HepG2 (cell line): Measurements from ENCODE around the gene TK1. TPM values are rescaled to one million over a fixed set of nuclear protein-coding genes. Genes with fewer than 3 reads are reported as not detected.

ENCODE experiments used
- ATAC-seq: fragments of 200-7000 bp; cut with Tn5 transposase; 3 replicates; pipeline ENCODE4 v1.9.1; 2020; ENCODE audit warnings: mild to moderate bottlenecking, moderate library complexity
- BruUV-seq: library from RNA; stranded (reverse); fragments of 400-500 nt; replicated peaks from 2 replicates; lab custom pipeline; 2021; lab: Mats Ljungman, UMichigan
- CTCF ChIA-PET: fragments of 300-600 bp; formaldehyde crosslinking; extraction: SDS; loops from one replicate; lab custom pipeline; 2021; ENCODE audit warnings: low total read pairs, inconsistent platforms, low intra/inter-chr PET ratio; lab: Yijun Ruan, JAX
- POLR2A ChIA-PET: fragments of 350-600 bp; sonication (Branson Sonifier 250); formaldehyde crosslinking; loops from one replicate; lab custom pipeline; 2020; ENCODE audit warnings: antibody characterized with exemption, inconsistent platforms; lab: Yijun Ruan, JAX
- DNase-seq: peaks from one replicate; pipeline ENCODE4 v3.0.0-alpha.2; 2015; ENCODE audit warnings: low spot score
- FAIRE-seq: peaks from 3 replicates; lab custom pipeline; 2011; peaks lifted over from hg19 to GRCh38; lab: Jason Lieb, UNC
- H2AFZ ChIP-seq: one replicate; pipeline ENCODE4 v1.6.1; 2011; ENCODE audit warnings: low read length, inconsistent platforms
- H3K27ac ChIP-seq: fragments of 300-600 bp; 3 replicates; pipeline ENCODE4 v1.8.0; 2011; ENCODE audit warnings: mixed run types, mild to moderate bottlenecking, mixed read lengths, low read length, inconsistent platforms; ENCODE audit not compliant: insufficient read depth; ENCODE audit errors: extremely low read length
- H3K27me3 ChIP-seq, 2 experiments: fragments of 200-600 bp in 1 of 2; 2 replicates in 1 of 2; 3 replicates in 1 of 2; pipeline versions ENCODE4 v1.6.0 to v1.8.0; 2011; ENCODE audit warnings: low read length in 2 of 2, mild to moderate bottlenecking in 2 of 2, moderate library complexity in 2 of 2, inconsistent platforms in 1 of 2; ENCODE audit not compliant: insufficient read depth in 2 of 2, control insufficient read depth in 1 of 2
- H3K36me3 ChIP-seq, 2 experiments: fragments of 200-600 bp in 1 of 2; replicated peaks in 1 of 2; 2 replicates in 1 of 2; 3 replicates in 1 of 2; pipeline versions ENCODE4 v1.5.1 to v1.8.0; 2011; ENCODE audit warnings: low read length in 2 of 2, inconsistent platforms in 1 of 2; ENCODE audit not compliant: insufficient read depth in 2 of 2, control insufficient read depth in 1 of 2
- H3K4me1 ChIP-seq: 2 replicates; pipeline ENCODE4 v1.5.1; 2012; ENCODE audit warnings: low read length, inconsistent platforms; ENCODE audit not compliant: insufficient read depth
- H3K4me2 ChIP-seq: 2 replicates; pipeline ENCODE4 v1.6.0; 2011; ENCODE audit warnings: low read depth, low read length, inconsistent platforms
- H3K4me3 ChIP-seq, 3 experiments: fragments of 200-600 bp in 1 of 3; sonication (generic), shearing (Covaris generic) in 1 of 3; replicated peaks in 1 of 3; 2 replicates each; pipeline ENCODE4 v1.5.1; 2011 to 2016; ENCODE audit warnings: low read length in 3 of 3, inconsistent platforms in 2 of 3, low read depth in 2 of 3, mild to moderate bottlenecking in 2 of 3, control low read depth in 1 of 3, mixed read lengths in 1 of 3; ENCODE audit not compliant: insufficient read depth in 1 of 3
- H3K79me2 ChIP-seq: one replicate; pipeline ENCODE4 v1.6.1; 2011; ENCODE audit warnings: low read length, inconsistent platforms; ENCODE audit not compliant: insufficient read depth
- H3K9ac ChIP-seq: 2 replicates; pipeline ENCODE4 v1.6.0; 2011; ENCODE audit warnings: mild to moderate bottlenecking, low read depth, low read length, inconsistent platforms; ENCODE audit not compliant: insufficient read depth
- H3K9me3 ChIP-seq: 2 replicates; pipeline ENCODE4 v1.5.1; 2012; ENCODE audit warnings: mild to moderate bottlenecking, low read length
- H4K20me1 ChIP-seq: 2 replicates; pipeline ENCODE4 v1.6.0; 2011; ENCODE audit warnings: inconsistent platforms, mild to moderate bottlenecking, low read length, moderate library complexity; ENCODE audit not compliant: insufficient read depth
- DDIT3 ChIP-seq: sonication (generic); formaldehyde crosslinking; IDR thresholded peaks from 2 replicates; pipeline ENCODE4 v1.4.0; 2020; ENCODE audit warnings: mild to moderate bottlenecking, missing genetic modification reagents
- DNMT3B ChIP-seq: conservative IDR thresholded peaks from 2 replicates; pipeline ENCODE4 v1.6.1; 2016; ENCODE audit warnings: missing biosample characterization, control low read depth
- FIP1L1 ChIP-seq: fragments of 200-400 bp; formaldehyde crosslinking; IDR thresholded peaks from 2 replicates; pipeline ENCODE4 v1.6.1; 2018; ENCODE audit warnings: low read depth, mild to moderate bottlenecking, low read length, moderate library complexity, borderline replicate concordance; ENCODE audit not compliant: insufficient read depth
- MTERF4 ChIP-seq: sonication (generic); formaldehyde crosslinking; IDR thresholded peaks from 2 replicates; pipeline ENCODE4 v1.8.0; 2023; ENCODE audit warnings: mild to moderate bottlenecking, missing genetic modification reagents
- ZBTB14 ChIP-seq: sonication (generic); formaldehyde crosslinking; IDR thresholded peaks from 2 replicates; pipeline ENCODE4 v1.4.0; 2020; ENCODE audit warnings: missing genetic modification reagents
- ZNF10 ChIP-seq: sonication (generic); formaldehyde crosslinking; IDR thresholded peaks from 2 replicates; pipeline ENCODE4 v1.4.0; 2020; ENCODE audit warnings: mild to moderate bottlenecking, low read depth, missing genetic modification reagents, borderline replicate concordance
- ZNF609 ChIP-seq: sonication (generic); formaldehyde crosslinking; IDR thresholded peaks from 2 replicates; pipeline ENCODE4 v1.4.0; 2020; ENCODE audit warnings: mild to moderate bottlenecking, missing genetic modification reagents, borderline replicate concordance
- WGBS: methylation state at CpG from one replicate; pipeline ENCODE4 v1.1.6; 2017; ENCODE audit warnings: low lambda C conversion rate; 5-methylcytosine and 5-hydroxymethylcytosine counted together
- in situ Hi-C: cut with HindIII; loops from 2 replicates; pipeline ENCODE4 v1.10.0; 2017; ENCODE audit warnings: low pct_unique_long_range_greater_than_20kb; ENCODE audit not compliant: extremely low pct_ligation_motif_present
- intact Hi-C: fragments of 100-400 bp; cut with micrococcal nuclease; formaldehyde crosslinking; loops from one replicate; pipeline ENCODE4 v1.10.0; 2022; ENCODE audit not compliant: unreplicated experiment
- polyA plus RNA-seq, 8 experiments: library from polyadenylated mRNA; depleted of rRNA in 3 of 8; stranded (reverse) in 7 of 8; unstranded in 1 of 8; fragments of >200 nt; fragmentation: Illumina TruSeq in 4 of 8; extraction: Trizol in 4 of 8; gene quantifications; 2 replicates each; pipeline versions ENCODE4 v1.2.1 to v1.2.3, GENCODE V29; 2011 to 2016; ENCODE audit warnings: low read depth in 4 of 8, missing spikeins in 1 of 8, mixed read lengths in 1 of 8; ENCODE audit not compliant: insufficient read depth in 1 of 8
- total RNA-seq, 5 experiments: library from RNA; depleted of rRNA; stranded (reverse); fragments of >200 nt; fragmentation: Illumina TruSeq; extraction: Trizol; gene quantifications; 2 replicates each; pipeline ENCODE4 v1.2.3, GENCODE V29; 2016; ENCODE audit warnings: low read depth in 1 of 5

Gene TK1
- total and polyA plus RNA-seq, 2 of the 13 experiments (the other 11 are each of a cell fraction or from before 2014, with no cell fraction given), result 45.0 to 96.0 TPM

- Histone ChIP-seq H3K27me3 (peaks cover 19 to 84% of the 10 kb centered on the region in 2 experiments), H3K4me3 (no peak overlapping the region), H2AFZ (no peak overlapping the region), H3K4me2 (no peak overlapping the region), H3K27ac (no peak overlapping the region), H3K4me1 (peaks cover 49% of the 10 kb centered on the region), H3K36me3 (no peaks in the 10 kb centered on the region), H3K79me2 (no peaks in the 10 kb centered on the region), H3K9ac (no peak overlapping the region), H4K20me1 (no peaks in the 10 kb centered on the region), H3K9me3 (no peaks in the 10 kb centered on the region)
- POLR2A ChIA-PET, result no interaction called here
- CTCF ChIA-PET, result no interaction called here
- ATAC-seq (no peak), FAIRE-seq (no peak), DNase-seq (no peak)
- in situ Hi-C loops, result no loop called here
- BruUV-seq, result no TSS peak
- intact Hi-C loops, result no loop called here
- TF ChIP-seq DDIT3 (CRISPR knock-in tag) (no peak), FIP1L1 (no peak), ZNF10 (CRISPR knock-in tag) (no peak), ZNF609 (CRISPR knock-in tag) (no peak), MTERF4 (CRISPR knock-in tag) (no peak), DNMT3B (CRISPR knock-in tag) (no peak), ZBTB14 (CRISPR knock-in tag) (no peak)
- 41% methylated on average over 9 of the region's 17 CpGs for WGBS
These were observed 47.5 kb upstream of the TK1 start for GRCh38 chr17:78234261-78234865.
